Gastroesophageal sphincter (tissue), 3 donors: ENCODE data around the gene SPG7.

Experiments used
- EP300 ChIP-seq: sonication (generic); formaldehyde crosslinking; IDR thresholded peaks from one replicate; pipeline ENCODE4 v1.6.1; 2017; ENCODE audit warnings: antibody characterized with exemption, mild to moderate bottlenecking
- TF ChIP-seq, protein P1 (sequence below), 4 experiments: fragments of 200-600 bp in 2 of 4; fragments of 450-650 bp in 2 of 4; sonication (generic) in 1 of 4; IDR thresholded peaks; one replicate each; pipeline ENCODE4 v1.5.1; 2017 to 2019; ENCODE audit warnings: antibody characterized with exemption in 4 of 4, mild to moderate bottlenecking in 2 of 4, moderate library complexity in 2 of 4

DNA sequence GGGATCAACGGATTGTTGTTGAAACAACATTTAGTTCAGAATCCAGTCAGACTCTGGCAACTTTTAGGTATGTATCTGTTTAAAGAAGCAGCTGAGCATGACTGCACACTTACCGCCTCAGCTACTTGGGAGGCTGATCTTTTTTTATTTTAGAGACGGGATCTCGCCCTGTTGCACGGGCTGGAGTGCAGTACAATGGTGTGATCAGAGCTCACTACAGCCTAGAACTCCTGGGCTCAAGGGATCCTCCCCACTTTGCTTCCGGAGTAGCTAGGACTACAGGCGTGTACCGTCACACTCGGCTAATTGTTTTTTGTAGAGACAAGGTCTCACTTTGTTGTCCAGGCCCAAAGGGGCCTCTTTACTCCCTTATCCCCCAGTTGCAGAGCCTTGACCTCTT, 2.3 kb downstream of the SPG7 start:
- TF ChIP-seq EP300 = no peak
- TF ChIP-seq, protein P1, sequence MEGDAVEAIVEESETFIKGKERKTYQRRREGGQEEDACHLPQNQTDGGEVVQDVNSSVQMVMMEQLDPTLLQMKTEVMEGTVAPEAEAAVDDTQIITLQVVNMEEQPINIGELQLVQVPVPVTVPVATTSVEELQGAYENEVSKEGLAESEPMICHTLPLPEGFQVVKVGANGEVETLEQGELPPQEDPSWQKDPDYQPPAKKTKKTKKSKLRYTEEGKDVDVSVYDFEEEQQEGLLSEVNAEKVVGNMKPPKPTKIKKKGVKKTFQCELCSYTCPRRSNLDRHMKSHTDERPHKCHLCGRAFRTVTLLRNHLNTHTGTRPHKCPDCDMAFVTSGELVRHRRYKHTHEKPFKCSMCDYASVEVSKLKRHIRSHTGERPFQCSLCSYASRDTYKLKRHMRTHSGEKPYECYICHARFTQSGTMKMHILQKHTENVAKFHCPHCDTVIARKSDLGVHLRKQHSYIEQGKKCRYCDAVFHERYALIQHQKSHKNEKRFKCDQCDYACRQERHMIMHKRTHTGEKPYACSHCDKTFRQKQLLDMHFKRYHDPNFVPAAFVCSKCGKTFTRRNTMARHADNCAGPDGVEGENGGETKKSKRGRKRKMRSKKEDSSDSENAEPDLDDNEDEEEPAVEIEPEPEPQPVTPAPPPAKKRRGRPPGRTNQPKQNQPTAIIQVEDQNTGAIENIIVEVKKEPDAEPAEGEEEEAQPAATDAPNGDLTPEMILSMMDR (IDR thresholded peaks at IDR 0.05) = no peak
